Endodermal cell (in vitro differentiated cells): Measurements from ENCODE around the gene FDXR. TPM values are rescaled to one million over a fixed set of nuclear protein-coding genes. Genes with fewer than 3 reads are reported as not detected.

Source experiments
- DNase-seq: peaks from one replicate; pipeline ENCODE4 v3.0.0-alpha.2; 2017
- H3K27ac ChIP-seq: 2 replicates; pipeline ENCODE4 v1.5.1; 2013; ENCODE audit warnings: mild to moderate bottlenecking, low read depth, low read length, moderate library complexity
- H3K27me3 ChIP-seq: 2 replicates; pipeline ENCODE4 v1.6.1; 2013; ENCODE audit warnings: mild to moderate bottlenecking, low read length, moderate library complexity; ENCODE audit not compliant: insufficient read depth, control insufficient read depth, poor library complexity, severe bottlenecking
- H3K36me3 ChIP-seq: 2 replicates; pipeline ENCODE4 v1.7.0; 2013; ENCODE audit warnings: mild to moderate bottlenecking, low read length, moderate library complexity; ENCODE audit not compliant: control insufficient read depth, insufficient read depth
- H3K4me1 ChIP-seq: one replicate; pipeline ENCODE4 v1.7.0; 2013; ENCODE audit warnings: low read length; ENCODE audit not compliant: control insufficient read depth, insufficient read depth
- H3K4me3 ChIP-seq: 2 replicates; pipeline ENCODE4 v1.5.1; 2013; ENCODE audit warnings: mild to moderate bottlenecking, low read length, moderate library complexity
- H3K9ac ChIP-seq: 2 replicates; pipeline ENCODE4 v1.6.1; 2013; ENCODE audit warnings: mild to moderate bottlenecking, low read length, moderate library complexity; ENCODE audit not compliant: poor library complexity, severe bottlenecking; ENCODE audit errors: extremely low read depth
- H3K9me3 ChIP-seq: 2 replicates; pipeline ENCODE4 v1.6.1; 2013; ENCODE audit warnings: mild to moderate bottlenecking, low read length, moderate library complexity; ENCODE audit not compliant: control insufficient read depth
- H3K27ac Mint-ChIP-seq: 2 replicates; pipeline ENCODE4 v1.8.0; 2020; ENCODE audit warnings: mixed read lengths
- H3K27me3 Mint-ChIP-seq: 2 replicates; pipeline ENCODE4 v1.8.0; 2021; ENCODE audit warnings: mild to moderate bottlenecking, mixed read lengths; ENCODE audit not compliant: insufficient read depth
- H3K36me3 Mint-ChIP-seq: 2 replicates; pipeline ENCODE4 v1.8.0; 2020; ENCODE audit warnings: low read depth, mixed read lengths
- H3K4me1 Mint-ChIP-seq: 2 replicates; pipeline ENCODE4 v1.8.0; 2020; ENCODE audit warnings: mixed read lengths
- H3K4me3 Mint-ChIP-seq: 2 replicates; pipeline ENCODE4 v1.8.0; 2020; ENCODE audit warnings: mild to moderate bottlenecking, moderate library complexity, mixed read lengths
- H3K9me3 Mint-ChIP-seq: 2 replicates; pipeline ENCODE4 v1.8.0; 2020; ENCODE audit warnings: mild to moderate bottlenecking, mixed read lengths
- CTCF ChIP-seq: fragments of 200-600 bp; sonication (generic); conservative IDR thresholded peaks from 2 replicates; pipeline ENCODE4 v1.5.0; 2021; ENCODE audit warnings: antibody characterized with exemption, mild to moderate bottlenecking
- WGBS, 2 experiments: methylation state at CpG; one replicate each; pipeline versions ENCODE4 v1.1.5 to v1.1.7; 2013; ENCODE audit warnings: missing lambda C conversion rate in 2 of 2, mixed read lengths in 1 of 2; ENCODE audit not compliant: insufficient coverage in 1 of 2, insufficient read length in 1 of 2; 5-methylcytosine and 5-hydroxymethylcytosine counted together
- total RNA-seq, 2 donors: library from RNA; stranded (reverse); fragmentation: NEBNext Ultra II Directional in 1 of 2; extraction: Animal tissue kit (Norgen Biotek cat#: 25700) in 1 of 2; gene quantifications; 2 replicates in 1 of 2; 3 replicates in 1 of 2; pipeline ENCODE4 v1.2.1, GENCODE V29; 2021

FDXR gene
- total RNA-seq, 2 donors from 2014 or later, result 17.3 to 19.4 TPM

DNA sequence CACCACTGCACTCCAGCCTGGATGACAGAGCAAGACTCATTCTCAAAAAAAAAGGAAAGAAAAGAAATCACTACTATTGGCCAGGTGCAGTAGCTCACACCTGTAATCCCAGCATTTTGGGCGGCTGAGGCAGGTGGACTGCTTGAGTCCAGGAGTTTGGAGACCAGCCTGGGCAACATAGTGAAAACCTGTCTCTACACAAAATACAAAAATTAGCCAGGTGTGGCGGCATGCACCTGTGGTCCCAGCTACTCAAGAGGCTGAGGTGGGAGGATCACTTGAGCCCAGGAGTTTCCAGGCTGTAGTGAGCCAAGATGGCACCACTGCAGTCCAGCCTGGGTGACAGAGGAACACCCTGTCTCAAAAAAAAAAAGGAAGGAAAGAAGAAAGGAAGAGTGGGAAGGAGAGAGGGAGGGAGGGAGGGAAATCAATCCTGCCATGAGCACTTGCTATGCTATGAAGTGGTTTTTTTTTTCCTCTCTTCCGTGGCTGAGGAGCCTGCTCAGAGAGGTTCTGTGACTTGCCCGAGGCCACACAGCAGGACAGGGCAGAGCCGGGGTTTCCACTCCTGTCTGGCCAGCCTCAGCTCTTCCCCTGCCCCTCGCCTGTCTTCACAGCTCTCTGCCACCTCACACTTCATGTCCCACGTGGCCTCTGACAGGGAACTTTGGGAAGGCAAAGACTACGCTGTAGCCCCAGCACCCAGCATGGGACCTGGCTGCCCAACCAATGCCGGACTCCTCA is 24.0 kb downstream of the FDXR start:
- H3K27me3 Mint-ChIP-seq, result peaks cover 88% of the 10 kb centered on the region
- Histone ChIP-seq H3K27me3 (peaks cover 80% of the 10 kb centered on the region), H3K36me3 (no peaks in the 10 kb centered on the region), H3K9me3 (no peaks in the 10 kb centered on the region), H3K4me3 (no peak overlapping the region), H3K9ac (no peak overlapping the region), H3K27ac (no peak overlapping the region), H3K4me1 (no peaks in the 10 kb centered on the region)
- no peak overlapping the region for H3K4me3 Mint-ChIP-seq
- no peaks in the 10 kb centered on the region for H3K9me3 Mint-ChIP-seq
- DNase-seq, result no peak
- H3K4me1 Mint-ChIP-seq, result peaks cover 4% of the 10 kb centered on the region
- H3K36me3 Mint-ChIP-seq, result no peaks in the 10 kb centered on the region
- WGBS, 2 experiments, result 57 to 72% methylated on average over 6 to 9 of the region's 9 CpGs
- H3K27ac Mint-ChIP-seq, result no peak overlapping the region
- TF ChIP-seq CTCF, result no peak

DNA sequence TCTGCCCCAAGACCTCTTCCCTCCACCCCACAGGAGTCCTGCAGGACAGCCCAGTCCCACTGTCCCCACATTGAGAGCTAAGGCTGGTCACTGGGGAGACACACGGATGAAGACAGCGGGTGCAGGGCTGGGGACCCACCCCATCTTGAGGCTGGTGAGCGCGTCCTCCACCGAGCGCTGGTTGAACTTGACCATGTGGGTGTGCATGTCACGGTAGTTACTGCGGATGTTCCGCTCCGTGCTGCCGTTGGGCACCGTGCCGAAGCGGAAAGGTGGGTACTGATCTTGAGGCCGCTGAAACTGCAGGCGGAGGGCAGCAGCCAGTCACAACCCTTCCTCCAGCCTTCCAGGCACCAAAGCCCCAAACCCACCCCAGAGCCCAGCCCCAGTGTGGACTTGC is 26.2 kb downstream of the FDXR start:
- Histone ChIP-seq H3K27ac (no peak overlapping the region), H3K36me3 (no peaks in the 10 kb centered on the region), H3K9me3 (no peaks in the 10 kb centered on the region), H3K4me3 (no peak overlapping the region), H3K4me1 (no peaks in the 10 kb centered on the region), H3K9ac (no peak overlapping the region), H3K27me3 (peaks cover 80% of the 10 kb centered on the region)
- DNase-seq, result no peak
- Mint-ChIP-seq H3K4me3 (no peak overlapping the region), H3K36me3 (no peaks in the 10 kb centered on the region), H3K27ac (no peak overlapping the region), H3K9me3 (no peaks in the 10 kb centered on the region), H3K4me1 (no peaks in the 10 kb centered on the region), H3K27me3 (peaks cover 89% of the 10 kb centered on the region)
- WGBS, 2 experiments, result 94 to 95% methylated on average over 6 to 16 of the region's 16 CpGs
- no peak for TF ChIP-seq CTCF

DNA sequence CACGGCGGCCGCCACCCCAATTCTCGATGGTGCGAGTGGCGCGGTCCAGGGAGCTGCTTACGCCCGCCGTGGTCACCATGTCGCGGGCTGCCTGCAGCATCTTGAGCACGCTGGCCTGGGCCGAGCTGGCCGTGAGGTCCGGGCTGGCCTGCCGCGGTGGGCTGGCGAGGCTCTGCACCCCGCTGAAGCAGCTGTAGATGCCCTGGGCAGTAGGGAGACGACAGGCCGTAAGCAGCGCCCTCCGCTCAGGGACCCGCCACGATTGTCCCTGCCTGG is 29.5 kb downstream of the FDXR start:
- H3K9me3 ChIP-seq, result no peaks in the 10 kb centered on the region
- no peaks in the 10 kb centered on the region for H3K36me3 Mint-ChIP-seq
- H3K4me1 ChIP-seq, result peaks cover 8% of the 10 kb centered on the region
- no peaks in the 10 kb centered on the region for H3K9me3 Mint-ChIP-seq
- peak; percentile 63 for DNase-seq
- H3K36me3 ChIP-seq, result no peaks in the 10 kb centered on the region
- peaks cover 51% of the 10 kb centered on the region for H3K27me3 ChIP-seq
- H3K9ac ChIP-seq, result no peak overlapping the region
- H3K27me3 Mint-ChIP-seq, result peaks cover 63% of the 10 kb centered on the region
- H3K4me3 Mint-ChIP-seq, result no peak overlapping the region
- no peak overlapping the region for H3K4me3 ChIP-seq
- 43 to 54% methylated on average over 19 to 26 of the region's 26 CpGs for WGBS, 2 experiments
- no peak overlapping the region for H3K27ac Mint-ChIP-seq
- H3K27ac ChIP-seq, result no peak overlapping the region
- H3K4me1 Mint-ChIP-seq, result peaks cover 14% of the 10 kb centered on the region
- no peak for TF ChIP-seq CTCF
